Lower leg skin (tissue), 3 donors: ENCODE measurements around the gene AMPD1.

ENCODE experiments used
- POLR2A ChIP-seq, 2 donors: fragments of 450-650 bp; IDR thresholded peaks; one replicate each; pipeline ENCODE4 v1.6.1; 2016 to 2017; ENCODE audit warnings: antibody characterized with exemption in 2 of 2, mild to moderate bottlenecking in 1 of 2, moderate library complexity in 1 of 2
- TF ChIP-seq, protein P1 (sequence below), 3 donors: fragments of 450-650 bp; IDR thresholded peaks; one replicate each; pipeline ENCODE4 v1.5.1; 2016; ENCODE audit warnings: antibody characterized with exemption in 3 of 3, mild to moderate bottlenecking in 3 of 3, moderate library complexity in 2 of 3

DNA sequence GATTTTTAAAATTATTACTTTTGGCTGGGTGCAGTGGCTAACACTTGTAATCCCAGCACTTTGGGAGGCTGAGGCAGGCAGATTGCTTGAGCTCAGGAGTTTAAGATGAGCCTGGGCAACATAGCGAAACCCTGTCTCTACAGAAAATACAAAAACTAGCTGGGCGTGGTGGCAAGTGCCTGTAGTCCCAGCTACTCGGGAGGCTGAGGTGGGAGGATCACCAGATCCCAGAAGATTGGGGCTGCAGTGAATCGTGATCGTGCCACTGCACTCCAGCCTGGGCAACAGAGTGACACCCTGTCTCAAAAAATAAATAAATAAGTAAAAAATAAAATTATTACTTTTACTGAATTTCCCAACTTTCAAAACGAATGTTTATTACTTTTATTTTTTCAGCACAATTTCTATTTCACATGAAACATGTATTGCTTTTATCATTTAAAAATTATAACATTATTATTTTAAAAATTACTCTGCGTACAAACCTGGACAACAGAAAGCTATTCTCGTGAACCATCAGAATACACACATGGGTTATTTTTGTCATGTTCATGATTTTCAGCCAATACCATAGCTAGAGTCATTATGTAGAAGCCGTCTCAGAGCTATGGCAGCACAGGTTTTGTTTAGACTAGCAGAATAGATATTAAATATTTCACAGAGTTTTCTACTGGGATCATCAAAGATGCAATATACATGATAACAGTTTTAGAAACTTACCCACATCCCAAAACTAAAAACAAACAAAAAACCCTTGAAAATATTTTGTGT lies 621 bp downstream of the AMPD1 start:
- TF ChIP-seq, protein P1, sequence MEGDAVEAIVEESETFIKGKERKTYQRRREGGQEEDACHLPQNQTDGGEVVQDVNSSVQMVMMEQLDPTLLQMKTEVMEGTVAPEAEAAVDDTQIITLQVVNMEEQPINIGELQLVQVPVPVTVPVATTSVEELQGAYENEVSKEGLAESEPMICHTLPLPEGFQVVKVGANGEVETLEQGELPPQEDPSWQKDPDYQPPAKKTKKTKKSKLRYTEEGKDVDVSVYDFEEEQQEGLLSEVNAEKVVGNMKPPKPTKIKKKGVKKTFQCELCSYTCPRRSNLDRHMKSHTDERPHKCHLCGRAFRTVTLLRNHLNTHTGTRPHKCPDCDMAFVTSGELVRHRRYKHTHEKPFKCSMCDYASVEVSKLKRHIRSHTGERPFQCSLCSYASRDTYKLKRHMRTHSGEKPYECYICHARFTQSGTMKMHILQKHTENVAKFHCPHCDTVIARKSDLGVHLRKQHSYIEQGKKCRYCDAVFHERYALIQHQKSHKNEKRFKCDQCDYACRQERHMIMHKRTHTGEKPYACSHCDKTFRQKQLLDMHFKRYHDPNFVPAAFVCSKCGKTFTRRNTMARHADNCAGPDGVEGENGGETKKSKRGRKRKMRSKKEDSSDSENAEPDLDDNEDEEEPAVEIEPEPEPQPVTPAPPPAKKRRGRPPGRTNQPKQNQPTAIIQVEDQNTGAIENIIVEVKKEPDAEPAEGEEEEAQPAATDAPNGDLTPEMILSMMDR (IDR thresholded peaks at IDR 0.05) = no peak
- no peak for TF ChIP-seq POLR2A (IDR thresholded peaks at IDR 0.05)
